ENCODE data around the gene DVL1.
A peak's percentile ranks its signal among the peaks of the same experiment; 100 is the strongest.

The DVL1 gene

GRCh38 chr1:1314237-1314586 lies 35.0 kb downstream of the DVL1 start:
- Mint-ChIP-seq H3K4me1 (ENCODE audit: low read depth) (peaks cover 2% of the 10 kb centered on the region), H3K27me3 (ENCODE audit: low read depth) (no peaks in the 10 kb centered on the region), H3K36me3 (ENCODE audit: low read depth) (peaks cover 20% of the 10 kb centered on the region), H3K4me3 (no peak overlapping the region), H3K9me3 (no peaks in the 10 kb centered on the region), H3K27ac (no peak overlapping the region)
- no peak for DNase-seq (ENCODE audit: low spot score)

GRCh38 chr1:1313500-1314236 lies 35.5 kb downstream of the DVL1 start:
- Mint-ChIP-seq H3K9me3 (no peaks in the 10 kb centered on the region), H3K27me3 (ENCODE audit: low read depth) (no peaks in the 10 kb centered on the region), H3K4me3 (no peak overlapping the region), H3K4me1 (ENCODE audit: low read depth) (peaks cover 2% of the 10 kb centered on the region), H3K36me3 (ENCODE audit: low read depth) (peaks cover 18% of the 10 kb centered on the region), H3K27ac (no peak overlapping the region)
- no peak for DNase-seq (ENCODE audit: low spot score)

- DNase-seq (ENCODE audit: low spot score) = no peak
- H3K36me3 Mint-ChIP-seq (ENCODE audit: low read depth) = peaks cover 16% of the 10 kb centered on the region
- peaks cover 2% of the 10 kb centered on the region for H3K4me1 Mint-ChIP-seq (ENCODE audit: low read depth)
- no peaks in the 10 kb centered on the region for H3K9me3 Mint-ChIP-seq
- H3K27me3 Mint-ChIP-seq (ENCODE audit: low read depth) = no peaks in the 10 kb centered on the region
- no peak overlapping the region for H3K27ac Mint-ChIP-seq
- H3K4me3 Mint-ChIP-seq = no peak overlapping the region
These were observed 36.5 kb downstream of the DVL1 start for GRCh38 chr1:1312450-1313314.

GRCh38 chr1:1311107-1312104 lies 37.8 kb downstream of the DVL1 start:
- Mint-ChIP-seq H3K27me3 (ENCODE audit: low read depth) (no peaks in the 10 kb centered on the region), H3K4me3 (no peak overlapping the region), H3K4me1 (ENCODE audit: low read depth) (peaks cover 8% of the 10 kb centered on the region), H3K36me3 (ENCODE audit: low read depth) (peaks cover 11% of the 10 kb centered on the region), H3K9me3 (no peaks in the 10 kb centered on the region), H3K27ac (no peak overlapping the region)
- DNase-seq (ENCODE audit: low spot score) = no peak

- H3K4me3 Mint-ChIP-seq = peak overlapping the region; percentile 38
- DNase-seq (ENCODE audit: low spot score) = no peak
These were observed 38.7 kb downstream of the DVL1 start for GRCh38 chr1:1310476-1311053.

GRCh38 chr1:1310109-1310385 lies 39.2 kb downstream of the DVL1 start:
- DNase-seq (ENCODE audit: low spot score) = no peak
- peaks cover 15% of the 10 kb centered on the region for H3K4me1 Mint-ChIP-seq (ENCODE audit: low read depth)
- H3K27ac Mint-ChIP-seq = no peak overlapping the region
- H3K9me3 Mint-ChIP-seq = no peaks in the 10 kb centered on the region
- peak overlapping the region; percentile 70 for H3K4me3 Mint-ChIP-seq
- no peaks in the 10 kb centered on the region for H3K27me3 Mint-ChIP-seq (ENCODE audit: low read depth)
- H3K36me3 Mint-ChIP-seq (ENCODE audit: low read depth) = peaks cover 8% of the 10 kb centered on the region

More at GRCh38 chr1:1310476-1311053, 38.7 kb downstream of the DVL1 start:
- Mint-ChIP-seq H3K36me3 (ENCODE audit: low read depth) (peaks cover 8% of the 10 kb centered on the region), H3K4me1 (ENCODE audit: low read depth) (peaks cover 15% of the 10 kb centered on the region), H3K9me3 (no peaks in the 10 kb centered on the region), H3K27ac (no peak overlapping the region), H3K27me3 (ENCODE audit: low read depth) (no peaks in the 10 kb centered on the region)

GRCh38 chr1:1309251-1310108 lies 39.7 kb downstream of the DVL1 start:
- Mint-ChIP-seq H3K27me3 (ENCODE audit: low read depth) (no peaks in the 10 kb centered on the region), H3K4me3 (peak overlapping the region; percentile 70), H3K4me1 (ENCODE audit: low read depth) (peaks cover 15% of the 10 kb centered on the region), H3K9me3 (no peaks in the 10 kb centered on the region), H3K36me3 (ENCODE audit: low read depth) (peaks cover 4% of the 10 kb centered on the region), H3K27ac (peak overlapping the region; percentile 31)
- no peak for DNase-seq (ENCODE audit: low spot score)

- Mint-ChIP-seq H3K9me3 (no peaks in the 10 kb centered on the region), H3K4me1 (ENCODE audit: low read depth) (peaks cover 15% of the 10 kb centered on the region), H3K36me3 (ENCODE audit: low read depth) (peaks cover 4% of the 10 kb centered on the region), H3K27me3 (ENCODE audit: low read depth) (no peaks in the 10 kb centered on the region), H3K4me3 (peak overlapping the region; percentile 84), H3K27ac (peak overlapping the region; percentile 79)
- no peak for DNase-seq (ENCODE audit: low spot score)
These were observed 40.4 kb downstream of the DVL1 start for GRCh38 chr1:1308756-1309250.

GRCh38 chr1:1307923-1308755 lies 41.1 kb downstream of the DVL1 start, which contains the start of the genes ACAP3 and PUSL1:
Gene ACAP3, minus strand, starts transcription at chr1:1307930. Its CDS starts 115 bp downstream, at chr1:1307815.
Gene PUSL1, plus strand, starts transcription at chr1:1308597. Its CDS starts 47 bp downstream, at chr1:1308644.
- Mint-ChIP-seq H3K9me3 (no peaks in the 10 kb centered on the region), H3K27ac (peak within 1 kb of the TSS; percentile 84), H3K36me3 (ENCODE audit: low read depth) (peaks cover 1% of the 10 kb centered on the region), H3K4me1 (ENCODE audit: low read depth) (peaks cover 13% of the 10 kb centered on the region), H3K4me3 (peak within 1 kb of the TSS; percentile 89), H3K27me3 (ENCODE audit: low read depth) (no peaks in the 10 kb centered on the region)
- DNase-seq (ENCODE audit: low spot score) = peak; percentile 92

GRCh38 chr1:1307261-1307922 lies 41.8 kb downstream of the DVL1 start:
- Mint-ChIP-seq H3K27me3 (ENCODE audit: low read depth) (no peaks in the 10 kb centered on the region), H3K4me1 (ENCODE audit: low read depth) (peaks cover 13% of the 10 kb centered on the region), H3K36me3 (ENCODE audit: low read depth) (peaks cover 1% of the 10 kb centered on the region), H3K9me3 (no peaks in the 10 kb centered on the region), H3K4me3 (peak overlapping the region; percentile 89), H3K27ac (peak overlapping the region; percentile 80)
- DNase-seq (ENCODE audit: low spot score) = peak; percentile 38

GRCh38 chr1:1306661-1307260 lies 42.5 kb downstream of the DVL1 start:
- Mint-ChIP-seq H3K27me3 (ENCODE audit: low read depth) (no peaks in the 10 kb centered on the region), H3K36me3 (ENCODE audit: low read depth) (peaks cover 1% of the 10 kb centered on the region), H3K4me3 (peak overlapping the region; percentile 89), H3K4me1 (ENCODE audit: low read depth) (peaks cover 13% of the 10 kb centered on the region), H3K9me3 (no peaks in the 10 kb centered on the region), H3K27ac (peak overlapping the region; percentile 80)
- DNase-seq (ENCODE audit: low spot score) = no peak

All from T-helper 2 cell treated with Interferon-gamma antibody and Interleukin-4, amounts not matched to agents 5 μg/mL and 100 μg/mL, for 36 hours (primary cell).